Ishikawa (cell line): ENCODE data around the gene ZNF414.

Experiments used
- EGR1 ChIP-seq: IDR thresholded peaks from 2 replicates; pipeline ENCODE4 v1.6.1; 2012
- YY1 ChIP-seq: IDR thresholded peaks from 2 replicates; pipeline ENCODE4 v1.6.1; 2012; ENCODE audit warnings: low read depth
- TF ChIP-seq, protein P1 (sequence below): IDR thresholded peaks from 2 replicates; pipeline ENCODE4 v1.6.1; 2012

DNA sequence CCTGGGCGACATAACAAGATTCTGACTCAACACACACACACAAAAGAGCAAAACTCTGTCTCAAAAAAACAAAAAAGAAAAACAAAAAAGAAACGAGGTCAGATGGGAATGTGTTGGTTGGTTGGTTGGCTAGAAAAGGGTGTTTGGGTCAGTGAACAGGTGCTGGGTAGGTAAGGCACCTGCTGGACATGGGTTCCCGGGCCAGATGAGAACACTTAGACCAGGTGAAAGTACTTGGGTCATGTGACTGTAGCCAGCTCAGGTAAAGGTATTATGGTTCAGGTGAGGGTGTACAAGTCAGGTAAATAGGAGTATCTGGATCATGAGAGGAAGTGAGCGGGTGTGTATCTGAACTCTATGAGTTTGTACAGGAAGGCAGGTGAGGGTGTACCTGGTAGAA, 14.5 kb upstream of the ZNF414 start:
- TF ChIP-seq EGR1 (no peak), YY1 (no peak)
- TF ChIP-seq, protein P1, sequence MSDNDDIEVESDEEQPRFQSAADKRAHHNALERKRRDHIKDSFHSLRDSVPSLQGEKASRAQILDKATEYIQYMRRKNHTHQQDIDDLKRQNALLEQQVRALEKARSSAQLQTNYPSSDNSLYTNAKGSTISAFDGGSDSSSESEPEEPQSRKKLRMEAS: no peak
